GM12878 (cell line): ENCODE data around the gene STK39. TPM values are rescaled to one million over a fixed set of nuclear protein-coding genes. Genes with fewer than 3 reads are reported as not detected.

ENCODE experiments used
- ATAC-seq: fragments of 200-7000 bp; cut with Tn5 transposase; 3 replicates; pipeline ENCODE4 v1.9.1; 2020; ENCODE audit warnings: mild to moderate bottlenecking, moderate library complexity
- BruUV-seq: library from RNA; stranded (reverse); fragments of 400-500 nt; replicated peaks from 2 replicates; lab custom pipeline; 2021; lab: Mats Ljungman, UMichigan
- CTCF ChIA-PET: fragments of 300-600 bp; sonication (Branson Sonifier 250); formaldehyde crosslinking; extraction: SDS; loops from one replicate; lab custom pipeline; 2021; ENCODE audit warnings: inconsistent platforms; lab: Yijun Ruan, JAX
- POLR2A ChIA-PET: fragments of 350-600 bp; formaldehyde crosslinking; extraction: SDS; loops from one replicate; lab custom pipeline; 2021; ENCODE audit warnings: inconsistent platforms; lab: Charles Lee
- RAD21 ChIA-PET: fragments of 300-600 bp; sonication (Branson Sonifier 250); formaldehyde crosslinking; loops from one replicate; lab custom pipeline; 2023; ENCODE audit warnings: antibody characterized with exemption; ENCODE audit not compliant: unreplicated experiment; lab: Charles Lee
- SMC1A ChIA-PET: fragments of 300-600 bp; sonication (Branson Sonifier 250); formaldehyde crosslinking; loops from one replicate; lab custom pipeline; 2023; ENCODE audit not compliant: unreplicated experiment, uncharacterized antibody; lab: Charles Lee
- DNase-seq: peaks from one replicate; pipeline ENCODE4 v3.0.0-alpha.2; 2011; ENCODE audit warnings: low read depth, low spot score
- FAIRE-seq: peaks from 3 replicates; lab custom pipeline; 2011; peaks lifted over from hg19 to GRCh38; lab: Jason Lieb, UNC
- H2AFZ ChIP-seq: 2 replicates; pipeline ENCODE4 v1.6.0; 2011; ENCODE audit warnings: low read depth, low read length, control low read depth; ENCODE audit not compliant: control insufficient read depth
- H3K27ac ChIP-seq: 2 replicates; pipeline ENCODE4 v1.5.1; 2011; ENCODE audit warnings: control low read depth; ENCODE audit not compliant: control insufficient read depth, insufficient read depth
- H3K27me3 ChIP-seq, 2 experiments: replicated peaks in 1 of 2; 2 replicates each; pipeline versions ENCODE4 v1.6.0 to v1.6.1; 2011; ENCODE audit warnings: low read length in 1 of 2; ENCODE audit not compliant: control insufficient read depth in 2 of 2, insufficient read depth in 2 of 2
- H3K36me3 ChIP-seq, 2 experiments: 2 replicates each; pipeline ENCODE4 v1.5.1; 2011; ENCODE audit warnings: low read length in 1 of 2; ENCODE audit not compliant: control insufficient read depth in 2 of 2, insufficient read depth in 2 of 2
- H3K4me1 ChIP-seq: 2 replicates; pipeline ENCODE4 v1.6.1; 2011; ENCODE audit warnings: mild to moderate bottlenecking, low read length, moderate library complexity, mixed read lengths; ENCODE audit not compliant: control insufficient read depth, insufficient read depth
- H3K4me2 ChIP-seq: 2 replicates; pipeline ENCODE4 v1.6.0; 2011; ENCODE audit warnings: control low read depth; ENCODE audit not compliant: control insufficient read depth, insufficient read depth
- H3K4me3 ChIP-seq: fragments of 200-600 bp; sonication (generic); 2 replicates; pipeline ENCODE4 v1.5.1; 2016
- H3K79me2 ChIP-seq: 2 replicates; pipeline ENCODE4 v1.6.0; 2011; ENCODE audit warnings: low read length; ENCODE audit not compliant: control insufficient read depth, insufficient read depth
- H3K9ac ChIP-seq: 2 replicates; pipeline ENCODE4 v1.8.0; 2011; ENCODE audit warnings: low read length, control low read depth, mixed read lengths; ENCODE audit not compliant: control insufficient read depth, insufficient read depth
- H3K9me3 ChIP-seq: replicated peaks from 3 replicates; pipeline ENCODE4 v1.5.1; 2011; ENCODE audit warnings: mild to moderate bottlenecking, low read length; ENCODE audit not compliant: control insufficient read depth, insufficient read depth
- H4K20me1 ChIP-seq: 2 replicates; pipeline ENCODE4 v1.6.0; 2011; ENCODE audit not compliant: control insufficient read depth, insufficient read depth
- BCLAF1 ChIP-seq: fragments of 450-650 bp; IDR thresholded peaks from 2 replicates; pipeline ENCODE4 v1.6.1; 2017; ENCODE audit warnings: antibody characterized with exemption, mild to moderate bottlenecking, moderate library complexity
- CHD4 ChIP-seq: fragments of 200-600 bp; sonication (generic); IDR thresholded peaks from 2 replicates; pipeline ENCODE4 v1.6.1; 2016; ENCODE audit warnings: mild to moderate bottlenecking
- MLLT1 ChIP-seq: fragments of 450-650 bp; IDR thresholded peaks from 2 replicates; pipeline ENCODE4 v1.6.1; 2016; ENCODE audit warnings: mild to moderate bottlenecking
- WGBS: methylation state at CpG from one replicate; pipeline ENCODE4 v1.1.6; 2016; ENCODE audit warnings: low lambda C conversion rate; ENCODE audit not compliant: insufficient replicate concordance, insufficient coverage; ENCODE audit errors: missing lambda C conversion rate; 5-methylcytosine and 5-hydroxymethylcytosine counted together
- in situ Hi-C: fragments of 300-500 bp; cut with MboI; formaldehyde crosslinking; loops from 9 replicates; pipeline ENCODE4 v1.14.3; 2018; ENCODE audit warnings: mixed read lengths
- intact Hi-C: fragments of 100-400 bp; cut with micrococcal nuclease; formaldehyde crosslinking; loops from one replicate; pipeline ENCODE4 v1.14.2; 2022; ENCODE audit not compliant: unreplicated experiment
- polyA plus RNA-seq, 11 experiments: library from polyadenylated mRNA; depleted of rRNA in 4 of 11; unstranded in 6 of 11; stranded (reverse) in 5 of 11; fragments of >200 nt; fragmentation: Nextera tagmentation in 4 of 11; fragmentation: Illumina TruSeq in 1 of 11; extraction: Ambion mirVana in 4 of 11; extraction: Trizol in 1 of 11; gene quantifications; 1 replicate in 1 of 11; 2 replicates in 10 of 11; pipeline versions ENCODE4 v1.2.1 to v1.2.3, GENCODE V29; 2011 to 2016; ENCODE audit warnings: inconsistent platforms in 2 of 11, missing spikeins in 2 of 11, low read depth in 1 of 11
- total RNA-seq, 4 experiments: library from RNA; depleted of rRNA in 3 of 4; stranded (reverse); fragments of >200 nt in 3 of 4; fragmentation: Illumina TruSeq in 1 of 4; extraction: Trizol in 1 of 4; gene quantifications; 2 replicates each; pipeline versions ENCODE4 v1.2.1 to v1.2.3, GENCODE V29; 2013 to 2021
- TF ChIP-seq, protein P1 (sequence below): IDR thresholded peaks from 2 replicates; pipeline ENCODE4 v1.6.1; 2011; ENCODE audit warnings: borderline replicate concordance, low read depth, mild to moderate bottlenecking, moderate library complexity, mixed read lengths, low read length; ENCODE audit not compliant: insufficient read depth; ENCODE audit errors: extremely low read length

STK39 gene
- total and polyA plus RNA-seq, 10 of the 15 experiments (the other 5 are each of a cell fraction or from before 2014, with no cell fraction given) = 0.03 to 0.21 (median 0.07) TPM; not detected in 5

- H3K36me3 ChIP-seq = no peaks in the 10 kb centered on the region
- no peaks in the 10 kb centered on the region for H3K4me1 ChIP-seq
- TF ChIP-seq BCLAF1 = no peak
- ATAC-seq (no peak), FAIRE-seq (no peak), DNase-seq (no peak)
- in situ Hi-C loops (no loop called here), intact Hi-C loops (no loop called here)
- H3K27me3 ChIP-seq = no peaks in the 10 kb centered on the region; a peak in 1 of 4 replicates
- H3K27ac ChIP-seq = no peak overlapping the region
- H3K4me3 ChIP-seq = no peak overlapping the region
- POLR2A ChIA-PET = no interaction called here
- H4K20me1 ChIP-seq = no peaks in the 10 kb centered on the region
- H3K9ac ChIP-seq = no peak overlapping the region
- no peaks in the 10 kb centered on the region for H3K79me2 ChIP-seq
- SMC1A ChIA-PET = no interaction called here
- 25% methylated on average over 11 of the region's 11 CpGs for WGBS
- no peaks in the 10 kb centered on the region for H3K9me3 ChIP-seq
- no TSS peak for BruUV-seq
- CTCF ChIA-PET = interaction anchor here (0.6 kb wide), 1 partner anchor 23 kb away, joined by 4 read pairs; no protein-coding TSS in a partner anchor
- RAD21 ChIA-PET = no interaction called here
- H3K4me2 ChIP-seq = no peak overlapping the region
- H2AFZ ChIP-seq = no peak overlapping the region
Observed at GRCh38 chr2:167940734-167941507, 306.5 kb downstream of the STK39 start.

DNA sequence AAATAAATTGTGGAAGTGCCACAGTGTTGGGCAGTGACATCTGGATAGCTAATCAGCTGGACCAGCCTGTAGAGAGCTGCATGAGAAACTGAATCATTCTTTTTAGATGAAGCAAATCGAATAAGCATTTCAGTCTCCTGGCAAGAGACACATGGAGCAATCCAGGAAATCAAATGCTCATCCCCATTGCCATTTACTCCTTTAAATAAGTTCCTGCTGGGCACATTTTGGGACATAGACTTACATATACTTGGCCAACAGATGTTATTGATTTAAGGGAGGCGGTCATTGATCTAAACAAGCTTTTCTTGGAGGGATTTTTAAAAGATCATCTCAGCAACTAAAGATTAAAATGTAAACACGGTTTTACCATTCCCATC is 307.1 kb downstream of the STK39 start:
- RAD21 ChIA-PET = no interaction called here

More for the DNA sequence above, 307.1 kb downstream of the STK39 start:
- no peaks in the 10 kb centered on the region; a peak in 1 of 4 replicates for H3K27me3 ChIP-seq
- H3K36me3 ChIP-seq = no peaks in the 10 kb centered on the region
- no peak overlapping the region for H3K27ac ChIP-seq
- no peak for ATAC-seq
- H3K9me3 ChIP-seq = no peaks in the 10 kb centered on the region
- POLR2A ChIA-PET = no interaction called here
- DNase-seq = no peak
- no peaks in the 10 kb centered on the region for H3K4me1 ChIP-seq
- H4K20me1 ChIP-seq = no peaks in the 10 kb centered on the region
- H3K4me2 ChIP-seq = no peak overlapping the region
- TF ChIP-seq, protein P1, sequence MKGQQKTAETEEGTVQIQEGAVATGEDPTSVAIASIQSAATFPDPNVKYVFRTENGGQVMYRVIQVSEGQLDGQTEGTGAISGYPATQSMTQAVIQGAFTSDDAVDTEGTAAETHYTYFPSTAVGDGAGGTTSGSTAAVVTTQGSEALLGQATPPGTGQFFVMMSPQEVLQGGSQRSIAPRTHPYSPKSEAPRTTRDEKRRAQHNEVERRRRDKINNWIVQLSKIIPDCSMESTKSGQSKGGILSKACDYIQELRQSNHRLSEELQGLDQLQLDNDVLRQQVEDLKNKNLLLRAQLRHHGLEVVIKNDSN = no peak
- TF ChIP-seq BCLAF1 (no peak), CHD4 (no peak), MLLT1 (no peak)
- TF ChIP-seq, all 136 proteins: peak for 0
- no TSS peak for BruUV-seq
- no peak overlapping the region for H3K9ac ChIP-seq
- intact Hi-C loops (no loop called here), in situ Hi-C loops (no loop called here)
- no peaks in the 10 kb centered on the region for H3K79me2 ChIP-seq
- no peak for FAIRE-seq
- SMC1A ChIA-PET = no interaction called here
- no peak overlapping the region for H2AFZ ChIP-seq
- CTCF ChIA-PET = no interaction called here
- no peak overlapping the region for H3K4me3 ChIP-seq
- 6% methylated on average over 3 of the region's 3 CpGs for WGBS
